SK-N-MC (cell line): ENCODE results near the gene ATF7IP2.
"Not testable (repeated sequence)": the region's sequence is repeated elsewhere in the genome, so short reads cannot be mapped to it uniquely, and the experiment has no call there.

ENCODE experiments used
- DNase-seq: peaks from one replicate; pipeline ENCODE4 v3.0.0-alpha.2; 2011; ENCODE audit warnings: low read depth, low spot score
- H3K27ac ChIP-seq: fragments of 200-600 bp; sonication (generic); 2 replicates; pipeline ENCODE4 v1.5.1; 2016; ENCODE audit warnings: mixed run types
- H3K36me3 ChIP-seq: fragments of 200-600 bp; sonication (generic); 2 replicates; pipeline ENCODE4 v1.6.1; 2017; ENCODE audit warnings: antibody characterized with exemption, low read length, mixed read lengths; ENCODE audit not compliant: insufficient read depth
- H3K4me3 ChIP-seq: fragments of 200-600 bp; sonication (generic); 2 replicates; pipeline ENCODE4 v1.5.1; 2016
- H3K9ac ChIP-seq: fragments of 200-600 bp; sonication (generic); 2 replicates; pipeline ENCODE4 v1.8.0; 2017; ENCODE audit warnings: mixed run types, mixed read lengths; ENCODE audit not compliant: insufficient read length
- H3K9me3 ChIP-seq: fragments of 200-600 bp; sonication (generic); 2 replicates; pipeline ENCODE4 v1.6.1; 2017; ENCODE audit warnings: low read depth, mild to moderate bottlenecking, antibody characterized with exemption, low read length, moderate library complexity, mixed read lengths
- EZH2 ChIP-seq: fragments of 200-600 bp; sonication (generic); IDR thresholded peaks from one replicate; pipeline ENCODE4 v1.6.1; 2017; ENCODE audit warnings: antibody characterized with exemption
- FOXP2 ChIP-seq: optimal IDR thresholded peaks from 2 replicates; pipeline ENCODE3; 2011; ENCODE audit warnings: mild to moderate bottlenecking, moderate library complexity; ENCODE audit not compliant: insufficient read depth; ENCODE audit errors: extremely low read length, control extremely low read depth
- POLR2AphosphoS5 ChIP-seq: IDR thresholded peaks from 2 replicates; pipeline ENCODE4 v1.6.1; 2012; ENCODE audit warnings: mild to moderate bottlenecking, low read depth, low read length, borderline replicate concordance

ATF7IP2 gene

DNA sequence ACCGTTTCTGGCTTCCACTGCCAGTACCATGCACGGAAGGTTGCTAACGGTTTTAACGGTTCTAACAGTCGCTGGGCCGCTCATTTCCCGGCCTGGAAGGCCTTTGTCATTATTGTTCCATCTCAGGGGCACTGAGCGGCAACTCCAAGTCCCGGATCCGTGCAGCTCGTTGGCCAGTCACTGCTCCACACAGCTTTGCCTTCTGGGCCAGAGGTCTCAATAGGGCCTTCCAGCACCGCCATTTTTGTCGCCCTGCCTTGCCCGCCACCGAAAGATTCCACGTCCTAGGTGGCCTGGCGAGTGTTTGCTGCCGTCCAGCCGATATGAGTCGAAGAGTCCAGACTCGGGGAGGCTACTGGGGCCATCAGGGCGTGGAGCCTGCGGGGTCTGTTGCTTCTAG lies 30.3 kb upstream of the ATF7IP2 start:
- TF ChIP-seq FOXP2 (no peak), POLR2AphosphoS5 (no peak), EZH2 (no peak)
- Histone ChIP-seq H3K4me3 (no peak overlapping the region), H3K9ac (no peak overlapping the region), H3K36me3 (no peaks in the 10 kb centered on the region), H3K9me3 (no peaks in the 10 kb centered on the region), H3K27ac (no peak overlapping the region)
- no peak for DNase-seq

DNA sequence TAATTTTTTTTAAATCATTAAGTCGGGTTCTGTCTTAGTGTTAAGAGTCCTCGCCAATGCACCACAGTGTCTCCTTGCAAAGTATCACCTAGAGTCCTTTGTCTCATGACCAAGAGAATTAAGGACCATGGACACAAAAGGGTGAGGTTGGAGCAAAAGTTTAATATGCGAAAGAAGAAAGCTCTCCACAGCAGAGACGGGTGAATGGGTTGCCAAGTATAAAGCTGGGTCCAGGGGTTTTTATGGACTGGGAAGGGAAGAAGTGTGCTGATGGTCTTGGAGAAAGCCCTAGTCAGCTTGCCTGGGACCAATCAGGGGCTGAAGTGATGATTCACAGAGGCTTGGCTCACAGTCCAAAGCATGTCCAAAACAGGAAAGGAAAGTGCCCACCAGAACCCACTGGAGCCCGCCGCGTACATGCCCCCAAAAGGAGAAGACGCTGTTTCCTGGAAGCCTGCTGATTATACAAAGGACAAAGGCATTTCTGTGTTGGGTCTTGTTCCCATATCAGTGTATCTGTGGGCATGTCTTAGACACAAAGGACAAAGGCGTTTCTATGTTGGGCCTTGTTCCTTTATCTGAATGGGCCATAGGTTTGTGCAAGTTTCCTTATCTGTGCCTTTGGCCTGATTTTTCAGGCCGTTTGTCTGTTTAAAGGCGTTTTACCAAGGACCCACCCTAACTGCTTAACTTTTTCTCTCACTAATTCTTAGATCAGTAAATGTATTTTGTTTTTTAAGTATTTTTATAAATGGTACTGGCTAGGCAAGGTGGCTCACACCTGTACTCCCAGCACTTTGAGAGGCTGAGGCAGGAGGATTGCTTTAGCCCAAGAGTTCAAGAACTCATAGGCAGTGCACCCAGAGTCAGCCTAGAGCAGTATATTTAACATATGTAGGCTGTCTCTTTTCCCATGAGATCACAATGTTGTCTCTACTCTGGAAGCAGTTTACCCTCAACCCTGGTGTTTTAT lies 28.7 kb upstream of the ATF7IP2 start:
- Histone ChIP-seq H3K27ac (no peak overlapping the region), H3K4me3 (no peak overlapping the region), H3K9ac (no peak overlapping the region), H3K36me3 (no peaks in the 10 kb centered on the region), H3K9me3 (no peaks in the 10 kb centered on the region)
- no peak for DNase-seq
- TF ChIP-seq FOXP2 (no peak), POLR2AphosphoS5 (no peak), EZH2 (no peak)

DNA sequence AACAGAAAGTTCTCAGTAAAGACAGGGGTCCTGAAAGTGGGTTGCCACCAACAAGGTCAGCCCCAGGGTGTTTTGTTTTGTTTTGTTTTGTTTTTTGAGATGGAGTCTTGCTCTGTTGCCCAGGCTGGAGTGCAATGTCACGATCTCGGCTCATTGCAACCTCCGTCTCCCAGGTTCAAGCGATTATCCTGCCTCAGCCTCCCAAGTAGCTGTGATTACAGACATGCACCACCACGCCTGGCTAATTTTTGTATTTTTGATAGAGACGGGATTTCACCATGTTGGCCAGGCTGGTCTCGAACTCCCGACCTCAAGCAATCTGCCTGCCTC lies 24.1 kb upstream of the ATF7IP2 start:
- H3K36me3 ChIP-seq, H3K4me3 ChIP-seq, H3K9ac ChIP-seq, H3K27ac ChIP-seq, H3K9me3 ChIP-seq, DNase-seq: not testable (repeated sequence)

DNA sequence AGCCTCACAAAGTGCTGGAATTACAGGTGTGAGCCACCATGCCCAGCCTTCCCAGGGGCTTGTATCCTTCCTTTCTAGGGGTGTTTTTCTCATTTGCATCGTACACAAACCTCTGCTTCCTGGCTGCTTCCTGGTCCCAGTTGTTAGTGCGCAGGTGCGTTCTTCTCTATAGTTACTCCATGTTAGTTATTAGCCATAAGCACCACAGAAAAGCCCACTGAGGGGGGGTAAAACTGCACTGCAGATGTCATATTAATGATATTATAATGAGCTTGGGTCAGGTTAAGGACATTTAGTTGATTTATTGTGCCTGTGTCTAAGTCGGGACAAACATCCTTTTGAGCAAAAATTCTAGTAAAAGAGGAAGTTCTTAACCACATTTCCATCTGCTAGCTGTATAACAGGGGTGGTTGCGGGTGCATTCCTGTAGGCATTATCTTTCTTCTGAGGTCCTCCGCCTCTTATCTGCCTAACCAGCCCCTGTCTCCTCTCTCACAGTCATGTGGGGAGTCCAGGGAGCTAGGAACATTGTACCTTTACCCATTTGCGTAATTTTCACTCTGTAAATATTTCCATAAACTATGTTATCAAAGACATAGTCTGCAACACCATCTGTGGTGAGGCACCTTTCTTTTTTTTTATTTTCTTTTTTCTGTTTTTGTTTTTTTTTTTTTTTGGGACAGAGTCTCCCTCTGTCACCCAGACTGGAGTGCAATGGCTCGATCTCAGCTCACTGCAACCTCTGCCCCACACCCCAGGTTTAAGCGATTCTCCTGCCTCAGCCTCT lies 23.6 kb upstream of the ATF7IP2 start:
- no peak for DNase-seq
- H3K9me3 ChIP-seq: no peaks in the 10 kb centered on the region
- TF ChIP-seq POLR2AphosphoS5 (no peak), EZH2 (no peak), FOXP2 (no peak)
- no peak overlapping the region for H3K4me3 ChIP-seq
- H3K36me3 ChIP-seq: no peaks in the 10 kb centered on the region
- no peak overlapping the region for H3K9ac ChIP-seq
- H3K27ac ChIP-seq: no peak overlapping the region

DNA sequence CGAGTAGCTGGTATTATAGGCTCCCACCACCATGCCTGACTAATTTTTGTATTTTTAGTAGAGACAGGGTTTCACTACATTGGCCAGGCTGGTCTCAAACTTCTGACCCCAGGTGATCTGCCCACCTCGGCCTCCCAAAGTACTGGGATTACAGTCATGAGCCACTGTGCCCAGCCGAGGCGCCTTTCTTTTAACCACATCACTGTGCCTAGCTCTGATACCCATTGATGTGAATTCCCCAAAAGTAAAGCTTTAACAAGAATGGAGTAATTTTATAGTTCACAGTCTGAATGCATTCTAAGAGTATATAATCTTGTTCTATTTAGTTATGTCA lies 23.0 kb upstream of the ATF7IP2 start:
- not testable (repeated sequence) for H3K4me3 ChIP-seq, H3K27ac ChIP-seq, DNase-seq, H3K36me3 ChIP-seq, H3K9me3 ChIP-seq, H3K9ac ChIP-seq

DNA sequence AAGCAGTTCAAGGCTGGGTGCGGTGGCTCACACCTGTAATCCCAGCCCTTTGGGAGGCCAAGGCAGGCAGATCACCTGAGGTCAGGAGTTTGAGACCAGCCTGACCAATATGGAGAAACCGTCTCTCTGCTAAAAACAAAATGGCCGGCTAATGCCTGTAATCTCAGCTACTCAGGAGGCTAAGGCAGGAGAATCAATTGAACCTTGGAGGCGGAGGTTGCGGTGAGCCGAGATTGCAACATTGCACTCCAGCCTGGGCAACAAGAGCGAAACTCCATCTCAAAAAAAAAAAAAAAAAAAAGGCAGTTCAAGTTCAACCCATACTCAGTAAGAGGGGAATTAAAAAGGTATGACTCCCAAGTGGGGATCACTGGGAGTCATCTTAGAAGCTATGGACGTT lies 19.2 kb upstream of the ATF7IP2 start:
- DNase-seq: not testable (repeated sequence)

DNA sequence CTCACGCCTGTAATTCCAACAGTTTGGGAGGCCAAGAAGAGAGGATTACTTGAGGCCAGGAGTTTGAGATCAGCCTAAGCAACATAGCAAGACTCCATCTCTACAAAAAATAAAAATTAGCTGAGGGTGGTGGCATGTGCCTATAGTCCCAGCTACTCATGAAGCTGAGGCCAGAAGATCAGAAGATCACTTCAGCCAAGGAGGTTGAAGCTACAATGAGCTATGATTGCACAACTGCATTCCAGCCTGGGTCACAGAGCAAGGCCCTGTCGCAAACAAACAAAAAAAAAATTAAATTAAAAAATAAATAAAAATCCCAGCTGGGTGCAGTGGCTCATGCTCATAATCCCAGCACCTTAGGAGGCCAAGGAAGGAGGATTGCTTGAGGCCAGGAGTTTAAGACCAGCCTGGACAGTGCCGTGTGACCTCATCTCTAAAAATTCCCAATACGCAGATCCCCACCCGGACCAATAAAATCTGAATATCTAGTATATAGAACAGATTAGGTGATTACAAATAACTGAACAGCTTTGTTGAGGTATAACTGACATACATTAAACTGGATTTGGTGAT lies 18.2 kb upstream of the ATF7IP2 start:
- H3K4me3 ChIP-seq: no peak overlapping the region
- TF ChIP-seq FOXP2: no peak
- no peak for TF ChIP-seq EZH2
- TF ChIP-seq POLR2AphosphoS5: no peak
- H3K27ac ChIP-seq: no peak overlapping the region
- H3K9me3 ChIP-seq: no peaks in the 10 kb centered on the region
- no peaks in the 10 kb centered on the region for H3K36me3 ChIP-seq
- H3K9ac ChIP-seq: no peak overlapping the region
- no peak for DNase-seq

More for the DNA sequence above, 19.2 kb upstream of the ATF7IP2 start:
- not testable (repeated sequence) for H3K36me3 ChIP-seq, H3K9ac ChIP-seq, H3K9me3 ChIP-seq, H3K4me3 ChIP-seq, H3K27ac ChIP-seq

DNA sequence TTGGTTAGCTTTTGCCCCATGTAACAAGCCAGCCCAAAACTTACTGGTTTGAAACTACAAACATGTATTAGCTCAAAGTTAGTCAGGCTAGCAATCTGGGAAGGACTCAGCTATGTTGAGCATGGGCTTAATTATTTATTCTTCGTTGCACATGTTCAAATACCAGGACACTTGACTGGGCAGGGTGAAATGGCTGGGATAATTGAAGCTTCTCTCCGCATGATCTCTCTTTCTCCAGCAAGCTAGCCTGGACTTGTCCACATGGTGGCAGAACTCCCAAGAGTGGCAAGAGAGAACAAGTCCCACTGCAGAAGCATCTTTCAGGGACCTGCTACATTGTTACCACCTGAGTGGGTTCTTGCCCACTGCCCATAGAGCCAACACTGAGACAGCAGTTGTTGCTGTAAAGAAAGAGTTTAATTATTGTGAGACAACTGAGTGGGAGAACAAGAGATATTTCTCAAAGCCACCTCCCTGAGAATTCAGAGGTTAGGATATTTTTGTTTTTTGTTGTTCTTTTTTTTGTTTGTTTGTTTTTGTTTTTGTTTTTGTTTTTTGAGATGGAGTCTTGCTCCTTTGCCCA lies 16.8 kb upstream of the ATF7IP2 start:
- Histone ChIP-seq H3K27ac (no peak overlapping the region), H3K9ac (no peak overlapping the region), H3K36me3 (no peaks in the 10 kb centered on the region), H3K9me3 (no peaks in the 10 kb centered on the region), H3K4me3 (no peak overlapping the region)
- TF ChIP-seq POLR2AphosphoS5 (no peak), EZH2 (no peak), FOXP2 (no peak)
- DNase-seq: no peak
